HEK293 (cell line): ENCODE data around the gene PPIA.

Experiments used
- ATF2 ChIP-seq: fragments of 450-650 bp; formaldehyde crosslinking; IDR thresholded peaks from 2 replicates; pipeline ENCODE4 v1.5.1; 2016; ENCODE audit warnings: missing biosample characterization, missing genetic modification characterization, low read depth
- GLI2 ChIP-seq: fragments of 450-650 bp; formaldehyde crosslinking; IDR thresholded peaks from 2 replicates; pipeline ENCODE4; 2017; ENCODE audit warnings: missing biosample characterization, missing genetic modification characterization, low read depth, borderline replicate concordance
- HIC1 ChIP-seq: fragments of 450-650 bp; formaldehyde crosslinking; IDR thresholded peaks from 2 replicates; pipeline ENCODE4 v1.5.1; 2016; ENCODE audit warnings: missing biosample characterization, missing genetic modification characterization
- KLF9 ChIP-seq: fragments of 450-650 bp; formaldehyde crosslinking; IDR thresholded peaks from 2 replicates; pipeline ENCODE4 v1.5.1; 2016; ENCODE audit warnings: missing biosample characterization, missing genetic modification characterization, low read depth
- MZF1 ChIP-seq: fragments of 450-650 bp; formaldehyde crosslinking; IDR thresholded peaks from 2 replicates; pipeline ENCODE4 v1.5.1; 2017; ENCODE audit warnings: missing biosample characterization, missing genetic modification characterization, borderline replicate concordance
- PATZ1 ChIP-seq: fragments of 450-650 bp; formaldehyde crosslinking; IDR thresholded peaks from 2 replicates; pipeline ENCODE4 v1.5.1; 2016; ENCODE audit warnings: missing biosample characterization, missing genetic modification characterization
- TCF7L2 ChIP-seq: IDR thresholded peaks from 2 replicates; pipeline ENCODE4 v1.6.1; 2011; ENCODE audit warnings: low read depth, mild to moderate bottlenecking, inconsistent platforms, low read length, moderate library complexity, borderline replicate concordance
- ZBTB21 ChIP-seq: fragments of 450-650 bp; formaldehyde crosslinking; IDR thresholded peaks from 2 replicates; pipeline ENCODE4 v1.5.1; 2017; ENCODE audit warnings: missing biosample characterization, missing genetic modification characterization
- ZNF112 ChIP-seq: fragments of 450-650 bp; formaldehyde crosslinking; IDR thresholded peaks from 2 replicates; pipeline ENCODE4 v1.5.0; 2017; ENCODE audit warnings: missing biosample characterization, missing genetic modification characterization
- ZNF132 ChIP-seq: fragments of 450-650 bp; formaldehyde crosslinking; IDR thresholded peaks from 2 replicates; pipeline ENCODE4 v1.5.1; 2017; ENCODE audit warnings: missing biosample characterization, missing genetic modification characterization, borderline replicate concordance
- ZNF211 ChIP-seq: fragments of 450-650 bp; formaldehyde crosslinking; IDR thresholded peaks from 2 replicates; pipeline ENCODE4 v1.5.1; 2016; ENCODE audit warnings: low read depth, missing biosample characterization, missing genetic modification characterization
- ZNF221 ChIP-seq: fragments of 450-650 bp; formaldehyde crosslinking; IDR thresholded peaks from 2 replicates; pipeline ENCODE4 v1.5.1; 2017; ENCODE audit warnings: missing biosample characterization, missing genetic modification characterization, borderline replicate concordance
- ZNF23 ChIP-seq: fragments of 450-650 bp; formaldehyde crosslinking; IDR thresholded peaks from 2 replicates; pipeline ENCODE4 v1.5.1; 2016; ENCODE audit warnings: missing biosample characterization, missing genetic modification characterization, borderline replicate concordance
- ZNF350 ChIP-seq: fragments of 450-650 bp; formaldehyde crosslinking; IDR thresholded peaks from 2 replicates; pipeline ENCODE4 v1.5.0; 2017; ENCODE audit warnings: missing biosample characterization, mild to moderate bottlenecking, missing genetic modification characterization
- ZNF391 ChIP-seq: fragments of 450-650 bp; formaldehyde crosslinking; IDR thresholded peaks from 2 replicates; pipeline ENCODE4 v1.5.1; 2016; ENCODE audit warnings: low read depth, missing biosample characterization, missing genetic modification characterization, borderline replicate concordance
- ZNF398 ChIP-seq: fragments of 450-650 bp; formaldehyde crosslinking; IDR thresholded peaks from 2 replicates; pipeline ENCODE4 v1.5.1; 2017; ENCODE audit warnings: missing biosample characterization, missing genetic modification characterization
- ZNF416 ChIP-seq: fragments of 450-650 bp; formaldehyde crosslinking; IDR thresholded peaks from 2 replicates; pipeline ENCODE4 v1.5.1; 2016; ENCODE audit warnings: missing biosample characterization, missing genetic modification characterization
- ZNF488 ChIP-seq: fragments of 450-650 bp; formaldehyde crosslinking; IDR thresholded peaks from 2 replicates; pipeline ENCODE4 v1.5.1; 2016; ENCODE audit warnings: missing biosample characterization, missing genetic modification characterization
- ZNF510 ChIP-seq: fragments of 450-650 bp; formaldehyde crosslinking; IDR thresholded peaks from 2 replicates; pipeline ENCODE4 v1.5.1; 2018; ENCODE audit warnings: mild to moderate bottlenecking, missing genetic modification characterization, missing biosample characterization; ENCODE audit not compliant: insufficient replicate concordance
- ZNF530 ChIP-seq: fragments of 450-650 bp; formaldehyde crosslinking; IDR thresholded peaks from 2 replicates; pipeline ENCODE4 v1.5.1; 2016; ENCODE audit warnings: low read depth, missing biosample characterization, missing genetic modification characterization
- ZNF548 ChIP-seq: fragments of 450-650 bp; formaldehyde crosslinking; IDR thresholded peaks from 2 replicates; pipeline ENCODE4 v1.5.1; 2016; ENCODE audit warnings: missing biosample characterization, missing genetic modification characterization
- ZNF571 ChIP-seq: fragments of 450-650 bp; formaldehyde crosslinking; IDR thresholded peaks from 2 replicates; pipeline ENCODE4 v1.5.0; 2017; ENCODE audit warnings: missing biosample characterization, missing genetic modification characterization
- ZNF664 ChIP-seq: fragments of 450-650 bp; formaldehyde crosslinking; IDR thresholded peaks from 2 replicates; pipeline ENCODE4 v1.5.1; 2016; ENCODE audit warnings: missing biosample characterization, missing genetic modification characterization
- ZNF76 ChIP-seq: fragments of 450-650 bp; formaldehyde crosslinking; IDR thresholded peaks from 2 replicates; pipeline ENCODE4; 2016; ENCODE audit warnings: low read depth, missing biosample characterization, missing genetic modification characterization, borderline replicate concordance
- ZNF768 ChIP-seq: fragments of 450-650 bp; formaldehyde crosslinking; IDR thresholded peaks from 2 replicates; pipeline ENCODE4 v1.5.1; 2018; ENCODE audit warnings: missing biosample characterization, mild to moderate bottlenecking, missing genetic modification characterization
- ZNF843 ChIP-seq: fragments of 450-650 bp; formaldehyde crosslinking; IDR thresholded peaks from 2 replicates; pipeline ENCODE4 v1.5.1; 2016; ENCODE audit warnings: missing biosample characterization, missing genetic modification characterization
- ZXDB ChIP-seq: fragments of 450-650 bp; formaldehyde crosslinking; IDR thresholded peaks from 2 replicates; pipeline ENCODE4 v1.5.1; 2016; ENCODE audit warnings: missing biosample characterization, missing genetic modification characterization

The PPIA gene

GRCh38 chr7:44796034-44796503 is 412 bp upstream of the PPIA start (continued):
- TF ChIP-seq ZNF112 (no peak), ZNF571 (tag by site-specific recombination) (no peak), ZNF221 (tag by site-specific recombination) (no peak), ZNF416 (no peak), MZF1 (tag by site-specific recombination) (0 out of 2 replicates have a peak, but pooled peaks have one; percentile 28), ZNF398 (tag by site-specific recombination) (peak; percentile 50), ZNF488 (tag by site-specific recombination) (no peak), GLI2 (tag by site-specific recombination) (no peak), KLF9 (peak; percentile 16), ZNF211 (tag by site-specific recombination) (no peak), TCF7L2 (no peak), ZBTB21 (peak; percentile 36; the same call in 1 of the 2 replicates), HIC1 (peak; percentile 92), ZNF768 (tag by site-specific recombination) (no peak), ZNF548 (tag by site-specific recombination) (peak; percentile 44; the same call in 1 of the 2 replicates), ZNF843 (tag by site-specific recombination) (peak; percentile 71), ZNF530 (tag by site-specific recombination) (no peak), ZNF664 (tag by site-specific recombination) (no peak), ZNF350 (tag by site-specific recombination) (no peak), ZNF391 (tag by site-specific recombination) (peak; percentile 51; the same call in 1 of the 2 replicates), ZXDB (tag by site-specific recombination) (no peak; the same call in none of the 2 replicates), ZNF132 (no peak), ATF2 (tag by site-specific recombination) (no peak), ZNF23 (no peak; the same call in 1 of the 2 replicates), ZNF76 (no peak), ZNF510 (tag by site-specific recombination) (no peak), PATZ1 (tag by site-specific recombination) (peak; percentile 94)
